NCI-H187 (cell line): Measurements from ENCODE around the gene CACNA1B.
"Not testable (repeated sequence)": the region's sequence is repeated elsewhere in the genome, so short reads cannot be mapped to it uniquely, and the experiment has no call there.

Experiments
- DNase-seq, 2 experiments: peaks; one replicate each; lab custom pipeline; 2025; lab: John Stamatoyannopoulos, UW

Gene CACNA1B

DNA sequence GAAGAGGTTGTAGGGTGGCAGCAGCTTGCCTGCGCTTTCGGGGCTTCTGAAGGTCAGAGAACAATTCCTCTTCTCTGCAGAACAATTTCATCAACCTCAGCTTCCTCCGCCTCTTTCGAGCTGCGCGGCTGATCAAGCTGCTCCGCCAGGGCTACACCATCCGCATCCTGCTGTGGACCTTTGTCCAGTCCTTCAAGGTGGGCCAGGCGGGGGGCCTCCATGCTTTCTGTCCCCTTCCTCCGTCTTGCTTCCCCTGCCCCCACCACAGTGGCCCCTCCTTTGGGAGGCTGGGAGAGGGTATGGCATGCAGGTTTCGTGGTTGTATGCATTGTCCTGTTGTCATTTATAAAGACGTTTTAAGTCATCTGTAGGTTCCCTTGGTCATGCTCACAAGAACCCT is 195.8 kb downstream of the CACNA1B start:
- DNase-seq, result no peak

DNA sequence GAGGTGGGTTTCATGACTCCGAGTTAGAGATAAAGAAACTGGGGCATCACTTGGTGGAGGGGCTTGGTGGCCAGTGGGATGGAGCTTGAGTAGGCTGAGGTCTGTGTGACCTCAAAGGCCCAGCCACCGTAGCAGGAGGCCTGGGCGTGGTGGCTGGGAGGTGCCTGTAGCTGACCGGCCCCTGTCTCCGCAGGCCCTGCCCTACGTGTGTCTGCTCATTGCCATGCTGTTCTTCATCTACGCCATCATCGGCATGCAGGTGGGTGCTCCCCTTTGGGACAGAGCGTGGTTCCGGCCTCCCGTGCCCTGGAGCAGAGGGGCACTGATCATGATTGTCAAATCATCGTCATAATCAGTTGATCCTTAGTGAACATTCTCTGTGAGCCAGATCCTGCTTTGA is 196.2 kb downstream of the CACNA1B start:
- no peak for DNase-seq

DNA sequence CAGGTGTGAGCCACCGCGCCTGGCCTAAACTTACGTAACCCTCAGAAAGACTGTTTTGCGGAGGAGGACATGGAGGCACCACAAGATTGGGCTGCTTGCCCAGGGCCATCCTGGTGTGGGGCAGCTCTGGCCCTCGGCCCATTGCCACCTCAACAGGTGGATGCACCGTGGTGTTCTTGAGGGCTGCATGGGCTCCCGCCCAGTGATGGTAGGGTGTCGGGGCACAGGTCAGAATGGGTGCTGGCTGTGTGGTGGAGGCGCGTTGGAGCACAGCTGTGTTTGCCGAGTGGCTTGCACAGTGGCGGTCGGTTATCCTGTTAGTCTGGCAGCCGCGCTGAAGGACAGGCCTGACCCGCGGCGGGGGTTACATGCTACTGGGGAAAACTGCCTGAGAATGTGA is 196.9 kb downstream of the CACNA1B start:
- no peak for DNase-seq

- no peak for DNase-seq
Measured at GRCh38 chr9:138075496-138075895, 197.9 kb downstream of the CACNA1B start.

- no peak for DNase-seq
Measured at GRCh38 chr9:138075961-138076649, 198.5 kb downstream of the CACNA1B start.

DNA sequence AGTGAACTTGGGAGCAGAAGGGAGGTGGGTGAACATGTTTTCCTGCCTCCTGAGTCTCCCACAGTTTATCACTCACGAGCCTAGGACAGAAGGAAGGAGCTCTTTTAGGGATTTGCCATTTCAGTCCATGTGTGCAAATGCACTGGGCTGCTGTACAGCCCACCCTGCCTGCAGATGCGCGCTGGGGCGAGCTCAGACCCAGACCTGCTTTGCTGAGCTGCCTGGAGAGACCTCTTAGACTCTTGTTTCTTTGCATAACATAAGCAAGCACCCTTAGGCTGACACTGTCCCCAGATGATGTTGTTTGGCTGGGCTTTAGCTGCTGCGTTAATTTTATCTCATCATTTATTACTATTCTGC is 199.0 kb downstream of the CACNA1B start:
- no peak for DNase-seq

DNA sequence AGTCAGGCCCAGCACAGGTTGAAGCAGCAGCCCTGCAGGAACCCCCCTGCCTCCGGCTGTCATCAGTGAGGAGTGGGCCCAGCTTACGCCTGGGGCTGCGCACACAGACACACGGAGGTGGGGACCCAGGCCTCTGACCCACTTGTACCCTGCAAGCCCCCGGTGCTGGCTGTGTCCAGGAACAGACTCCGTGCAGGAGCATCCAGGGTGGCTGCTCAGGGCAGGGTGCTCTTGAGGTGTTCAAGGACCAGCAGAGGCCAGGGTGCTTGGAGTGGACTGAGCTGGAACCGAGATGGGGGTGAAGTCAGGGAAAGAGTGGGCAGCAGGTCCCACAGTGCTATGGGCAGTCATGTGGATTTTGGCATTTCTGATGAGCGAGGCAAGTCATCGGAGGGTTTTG is 199.5 kb downstream of the CACNA1B start:
- no peak for DNase-seq

- no peak for DNase-seq
Measured at GRCh38 chr9:138077898-138078540, 200.4 kb downstream of the CACNA1B start.

- no peak for DNase-seq
Measured at GRCh38 chr9:138078846-138079245, 201.3 kb downstream of the CACNA1B start.

DNA sequence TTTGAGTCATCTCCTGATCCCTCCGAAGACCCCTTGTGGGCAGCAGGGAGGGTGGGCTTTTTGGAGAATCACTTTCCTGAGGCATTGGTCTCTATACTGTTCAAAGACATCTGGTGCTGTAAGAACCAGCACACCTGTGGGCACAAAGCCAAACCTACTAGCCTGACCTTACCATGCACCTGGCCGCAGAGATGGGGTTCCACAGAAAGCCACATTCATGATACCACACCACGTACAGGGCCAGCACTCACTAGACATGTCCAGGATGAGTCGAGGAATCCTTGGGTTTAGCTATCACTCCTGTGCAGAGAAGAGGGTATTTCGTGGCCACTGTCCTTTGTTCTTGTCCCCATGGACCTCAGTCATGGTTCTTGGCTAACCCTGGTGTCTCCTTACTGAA is 203.4 kb downstream of the CACNA1B start:
- no peak for DNase-seq

DNA sequence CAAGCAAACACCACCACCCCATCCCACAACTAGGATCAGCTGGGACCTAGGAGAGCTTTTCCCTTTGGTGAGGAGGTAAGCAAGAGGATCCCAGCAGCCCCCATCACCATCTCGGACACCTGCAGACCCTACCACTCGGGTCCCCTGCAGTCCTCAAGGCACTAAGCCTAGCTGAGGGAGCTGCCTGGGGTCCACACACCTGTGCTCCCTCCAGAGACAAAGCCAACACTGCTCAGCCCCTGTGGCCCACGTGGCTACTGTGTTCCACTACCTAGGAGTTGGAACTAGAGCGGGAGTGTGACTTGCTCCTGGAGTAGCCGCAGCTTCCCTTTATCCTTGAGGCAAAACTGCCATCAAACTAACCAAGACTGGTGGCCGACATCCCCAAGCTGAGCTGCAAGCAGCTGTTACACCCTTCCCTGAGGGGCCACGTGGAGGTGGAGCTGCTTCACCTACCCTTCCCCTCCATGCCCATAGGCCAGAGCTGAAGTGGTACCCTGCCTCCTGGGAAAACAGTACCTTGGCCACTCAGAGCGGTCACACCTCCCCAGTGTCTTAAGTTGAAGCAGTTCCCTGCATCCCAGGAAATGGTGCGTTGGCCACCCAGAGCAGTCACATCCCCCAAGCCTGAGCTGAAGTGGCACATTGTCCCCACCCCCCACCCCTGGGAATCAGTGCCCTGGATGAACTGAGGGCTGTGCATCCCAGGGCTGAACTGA is 205.5 kb downstream of the CACNA1B start:
- no peak for DNase-seq

GRCh38 chr9:138083873-138084272 is 206.3 kb downstream of the CACNA1B start:
- DNase-seq, result no peak

DNA sequence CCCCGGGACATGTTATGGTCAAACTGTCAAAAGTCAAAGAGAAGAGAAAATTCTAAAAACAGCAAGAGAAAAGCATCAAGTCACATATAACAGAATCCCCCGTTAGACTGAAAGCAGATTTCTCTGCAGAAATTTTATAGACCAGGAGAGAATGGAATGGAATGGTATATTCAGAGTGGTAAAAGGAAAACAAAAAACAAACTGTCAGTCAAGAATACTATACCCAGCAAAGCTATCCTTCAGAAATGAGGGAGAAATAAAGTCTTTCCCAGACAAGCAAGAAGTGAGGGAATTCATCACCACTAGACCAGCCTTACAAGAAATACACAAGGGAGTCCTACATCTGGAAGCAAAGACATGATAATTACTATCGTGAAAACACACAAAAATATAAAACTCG is 208.0 kb downstream of the CACNA1B start:
- no peak for DNase-seq

GRCh38 chr9:138092057-138092456 is 214.5 kb downstream of the CACNA1B start:
- DNase-seq, result not testable (repeated sequence)

DNA sequence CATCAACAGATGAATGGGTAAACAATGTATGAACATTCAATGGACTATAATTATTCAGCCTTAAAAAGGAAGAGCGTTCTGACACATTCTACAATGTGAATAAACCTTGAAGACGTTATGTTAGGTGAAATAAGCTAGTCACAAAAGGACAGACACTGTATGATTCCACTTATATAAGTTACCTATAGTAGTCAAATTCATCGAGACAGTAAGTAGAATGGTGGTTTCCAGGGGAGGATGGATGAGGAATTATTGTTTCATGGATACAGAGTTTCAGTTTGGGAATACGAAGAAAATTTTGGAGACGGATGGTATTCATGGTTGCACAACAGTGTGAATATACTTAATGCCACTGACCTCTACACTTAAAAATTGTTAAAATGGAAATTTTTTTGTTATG is 216.4 kb downstream of the CACNA1B start:
- no peak for DNase-seq

DNA sequence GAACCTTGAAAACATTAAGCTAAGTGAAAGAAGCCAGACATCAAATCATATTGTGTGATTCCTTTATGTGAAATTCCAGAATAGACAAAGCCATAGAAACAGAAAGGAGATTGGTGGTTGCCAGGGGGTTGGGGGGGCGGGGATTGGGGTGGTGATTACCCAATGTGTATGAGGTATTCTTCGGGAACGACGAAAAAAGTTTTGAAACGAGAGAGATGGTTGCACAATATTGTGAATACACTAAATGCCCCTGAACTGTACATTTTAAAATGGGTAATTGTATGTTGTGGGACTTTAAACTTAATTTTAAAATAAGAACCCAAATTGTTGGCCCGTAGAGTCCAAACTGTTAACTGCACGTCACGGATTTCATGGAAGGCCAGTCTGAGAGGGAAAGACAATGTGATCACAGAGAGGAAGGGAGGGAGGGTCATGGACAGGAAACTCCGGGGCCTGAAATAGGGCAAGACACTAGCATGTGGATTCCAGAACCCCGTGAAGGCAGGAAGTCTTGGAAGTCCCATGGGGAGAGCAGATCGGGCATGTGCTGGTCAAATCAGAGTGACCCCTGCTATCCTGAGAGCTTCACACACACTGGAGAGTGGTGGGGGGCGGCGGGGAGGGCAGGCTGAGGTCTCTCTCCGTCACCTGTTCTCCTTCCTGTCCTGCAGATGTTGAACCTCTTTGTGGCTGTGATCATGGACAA is 218.4 kb downstream of the CACNA1B start:
- no peak for DNase-seq

DNA sequence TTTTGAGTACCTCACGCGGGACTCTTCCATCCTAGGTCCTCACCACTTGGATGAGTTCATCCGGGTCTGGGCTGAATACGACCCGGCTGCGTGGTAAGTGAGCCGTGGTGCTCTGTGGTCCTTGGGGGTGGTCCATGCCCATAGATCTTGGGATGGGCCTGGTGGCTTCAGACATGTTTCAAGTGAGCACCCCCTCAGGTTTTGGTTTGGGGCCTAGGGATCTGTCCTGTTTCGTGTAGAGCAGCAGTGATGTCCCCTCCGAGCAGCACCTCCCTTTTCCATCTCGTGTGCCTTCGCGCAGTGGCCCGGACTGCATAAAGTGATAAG is 218.9 kb downstream of the CACNA1B start:
- DNase-seq, result no peak

GRCh38 chr9:138097501-138097991 is 220.0 kb downstream of the CACNA1B start:
- no peak for DNase-seq

DNA sequence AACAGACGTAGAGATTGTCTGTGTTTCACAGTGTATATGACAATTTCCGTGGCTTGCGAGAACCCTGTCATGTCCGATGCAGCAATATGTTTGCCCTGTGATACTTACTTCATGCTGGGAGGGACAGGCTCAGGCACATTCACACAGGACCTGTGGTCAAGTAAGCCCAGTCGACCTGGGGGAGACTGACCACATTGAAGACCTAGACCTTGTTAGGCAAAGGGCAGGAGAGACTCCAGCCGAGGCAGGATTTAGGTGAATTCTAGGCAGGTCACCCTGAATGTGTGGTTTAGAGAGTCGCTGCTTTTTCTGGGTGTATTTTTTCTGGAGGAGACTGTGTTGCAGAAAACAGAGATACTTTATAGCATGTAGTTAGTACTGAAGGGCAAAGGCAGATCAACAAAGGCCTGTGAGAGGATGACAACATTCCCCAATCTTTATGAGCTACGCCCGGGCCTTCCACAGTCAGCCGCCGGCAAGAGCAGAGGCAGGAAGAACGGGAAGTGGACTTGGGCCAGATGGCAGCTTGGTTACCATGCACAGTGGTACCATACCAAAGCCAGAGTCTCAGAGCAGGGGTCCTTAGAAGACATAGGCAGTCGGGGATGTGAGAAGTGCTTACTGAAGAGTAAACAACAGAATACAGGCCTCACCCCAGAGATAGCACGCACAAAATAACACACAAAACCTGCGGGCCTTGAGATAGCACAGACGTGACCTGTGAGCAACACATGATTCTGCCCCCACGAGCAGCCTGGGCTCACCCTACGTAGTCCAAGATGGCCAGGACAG is 220.7 kb downstream of the CACNA1B start:
- no peak for DNase-seq

GRCh38 chr9:138098908-138099791 is 221.6 kb downstream of the CACNA1B start:
- no peak for DNase-seq
